OCI-M2 (cell line): ENCODE results near the gene ALG1.
"Not testable (repeated sequence)": the region's sequence is repeated elsewhere in the genome, so short reads cannot be mapped to it uniquely, and the experiment has no call there.

Experiments
- DNase-seq: peaks from one replicate; lab custom pipeline; 2025; ENCODE audit not compliant: unreplicated experiment; lab: John Stamatoyannopoulos, UW

ALG1 gene

GRCh38 chr16:5044581-5044980 lies 27.1 kb upstream of the ALG1 start:
- not testable (repeated sequence) for DNase-seq

- DNase-seq: no peak
Measured at GRCh38 chr16:5045499-5046115, 26.0 kb upstream of the ALG1 start.

- no peak for DNase-seq
Measured at GRCh38 chr16:5046914-5047313, 24.7 kb upstream of the ALG1 start.

- no peak for DNase-seq
Measured at GRCh38 chr16:5054876-5055865, 16.5 kb upstream of the ALG1 start.

GRCh38 chr16:5056352-5056751 lies 15.3 kb upstream of the ALG1 start:
- no peak for DNase-seq

GRCh38 chr16:5058476-5058875 lies 13.2 kb upstream of the ALG1 start:
- no peak for DNase-seq

- no peak for DNase-seq
Measured at GRCh38 chr16:5059386-5060072, 12.1 kb upstream of the ALG1 start.

GRCh38 chr16:5060073-5060641 lies 11.5 kb upstream of the ALG1 start:
- no peak for DNase-seq

- no peak for DNase-seq
Measured at GRCh38 chr16:5062051-5062450, 9.6 kb upstream of the ALG1 start.

- no peak for DNase-seq
Measured at GRCh38 chr16:5062790-5063765, 8.6 kb upstream of the ALG1 start.

GRCh38 chr16:5064915-5065314 lies 6.7 kb upstream of the ALG1 start:
- DNase-seq: no peak

GRCh38 chr16:5065326-5065725 lies 6.3 kb upstream of the ALG1 start:
- no peak for DNase-seq

- no peak for DNase-seq
Measured at GRCh38 chr16:5065813-5066212, 5.8 kb upstream of the ALG1 start, which contains the start of gene C16orf89. TSS of gene C16orf89 (minus strand) at chr16:5065956. CDS start at chr16:5065908, 48 bp downstream.

GRCh38 chr16:5066511-5066910 lies 5.1 kb upstream of the ALG1 start:
- DNase-seq: no peak

- no peak for DNase-seq
Measured at GRCh38 chr16:5069048-5069447, 2.6 kb upstream of the ALG1 start.

GRCh38 chr16:5069854-5070253 lies 1.8 kb upstream of the ALG1 start:
- DNase-seq: no peak

GRCh38 chr16:5070431-5071186 lies 1.0 kb upstream of the ALG1 start:
- DNase-seq: no peak

GRCh38 chr16:5071341-5071680 lies 332 bp upstream of the ALG1 start:
- no peak for DNase-seq
